Renal pelvis (tissue), 4 donors: Measurements from ENCODE around the gene ATP5MG. TPM values are rescaled to one million over a fixed set of nuclear protein-coding genes. Genes with fewer than 3 reads are reported as not detected.

Source experiments
- DNase-seq: peaks from one replicate; pipeline ENCODE4 v3.0.0-alpha.2; 2013
- polyA plus RNA-seq, 3 donors: library from polyadenylated mRNA; unstranded; fragments of 120-200 nt; gene quantifications; one replicate each; pipeline ENCODE4 v1.2.1, GENCODE V29; 2013; ENCODE audit not compliant: insufficient read length in 3 of 3

The ATP5MG gene
- polyA plus RNA-seq, 3 donors = 417 to 493 (median 431) TPM

GRCh38 chr11:118436639-118437207, 35.3 kb downstream of the ATP5MG start:
- no peak for DNase-seq

- DNase-seq = peak; percentile 60
Observed at GRCh38 chr11:118437208-118438125, 36.1 kb downstream of the ATP5MG start.

- DNase-seq = peak; percentile 77
Observed at GRCh38 chr11:118438314-118438931, 37.0 kb downstream of the ATP5MG start.

GRCh38 chr11:118439646-118440045, 38.2 kb downstream of the ATP5MG start:
- DNase-seq = no peak

- no peak for DNase-seq
Observed at GRCh38 chr11:118441770-118442275, 40.4 kb downstream of the ATP5MG start.

- DNase-seq = no peak
Observed at GRCh38 chr11:118442301-118442700, 40.9 kb downstream of the ATP5MG start.

- DNase-seq = no peak
Observed at GRCh38 chr11:118442908-118443589, 41.6 kb downstream of the ATP5MG start.

GRCh38 chr11:118443590-118444218, 42.3 kb downstream of the ATP5MG start:
- DNase-seq = no peak

GRCh38 chr11:118447423-118447822, 46.0 kb downstream of the ATP5MG start:
- DNase-seq = no peak

- DNase-seq = no peak
Observed at GRCh38 chr11:118448294-118448693, 46.9 kb downstream of the ATP5MG start.

- no peak for DNase-seq
Observed at GRCh38 chr11:118449316-118449918, 48.0 kb downstream of the ATP5MG start.

- no peak for DNase-seq
Observed at GRCh38 chr11:118450451-118450850, 49.0 kb downstream of the ATP5MG start.

Other genes with a start within 250 kb of the ATP5MG start
- 1 to 10 TPM; 1.4 to 2.5 (median 1.4) TPM for gene SCN4B, start 248.8 kb upstream of the ATP5MG start, polyA plus RNA-seq
- 1 to 10 TPM; 3.7 to 4.9 (median 4.9) TPM for gene SCN2B, start 225.0 kb upstream of the ATP5MG start, polyA plus RNA-seq
- 1 to 10 TPM; 1.8 to 3.0 (median 2.4) TPM for gene JAML, start 176.6 kb upstream of the ATP5MG start, polyA plus RNA-seq
- 1 to 10 TPM; 4.5 to 7.6 (median 5.5) TPM for gene MPZL3, start 149.2 kb upstream of the ATP5MG start, polyA plus RNA-seq
- gene MPZL2, start 137.3 kb upstream of the ATP5MG start, polyA plus RNA-seq = 10 to 100 TPM; 17.1 to 26.3 (median 25.6) TPM
- under 1 TPM; 0.27 to 0.52 (median 0.36) TPM for gene CD3E, start 96.9 kb upstream of the ATP5MG start, polyA plus RNA-seq
- gene CD3D, start 58.9 kb upstream of the ATP5MG start, polyA plus RNA-seq = under 1 TPM in 1 of 3 donors, not detected in 2; 0.20 TPM
- under 1 TPM; 0.20 to 0.52 (median 0.29) TPM for gene CD3G, start 57.3 kb upstream of the ATP5MG start, polyA plus RNA-seq
- gene UBE4A, start 42.0 kb upstream of the ATP5MG start, polyA plus RNA-seq = 10 to 100 TPM; 34.5 to 50.0 (median 48.0) TPM
- gene KMT2A, start 34.9 kb downstream of the ATP5MG start, polyA plus RNA-seq = 10 to 100 TPM; 41.5 to 54.5 (median 52.9) TPM
- gene TTC36, start 125.9 kb downstream of the ATP5MG start, polyA plus RNA-seq = 1 to 10 TPM; 1.8 to 2.9 (median 2.6) TPM
- gene TMEM25, start 129.6 kb downstream of the ATP5MG start, polyA plus RNA-seq = 10 to 100 TPM; 31.7 to 42.8 (median 33.9) TPM
- gene IFT46, start 164.3 kb downstream of the ATP5MG start, polyA plus RNA-seq = 10 to 100 TPM; 43.7 to 54.2 (median 47.7) TPM
- 100 to 1,000 TPM; 152 to 180 (median 176) TPM for gene ARCN1, start 170.8 kb downstream of the ATP5MG start, polyA plus RNA-seq
- 100 to 1,000 TPM; 124 to 204 (median 185) TPM for gene PHLDB1, start 206.0 kb downstream of the ATP5MG start, polyA plus RNA-seq